SH-SY5Y (cell line): ENCODE measurements around the gene ARL4C.

Experiments
- GATA2 ChIP-seq: IDR thresholded peaks from 2 replicates; pipeline ENCODE4 v1.6.1; 2011; ENCODE audit warnings: mild to moderate bottlenecking, low read depth, low read length
- GATA3 ChIP-seq: IDR thresholded peaks from 2 replicates; pipeline ENCODE4 v1.6.1; 2011; ENCODE audit warnings: low read depth, mild to moderate bottlenecking, low read length, moderate library complexity

GRCh38 chr2:234534515-234534914, 37.6 kb upstream of the ARL4C start:
- TF ChIP-seq GATA2 (no peak), GATA3 (no peak)
